ENCODE measurements around the gene AKR1C3.

GRCh38 chr10:5088703-5089261 is 5.4 kb upstream of the AKR1C3 start:
- TF ChIP-seq EZH2 (IDR thresholded peaks at IDR 0.05; ENCODE audit: low read depth, unreplicated experiment) = no peak
- TF ChIP-seq EZH2phosphoT487 (IDR thresholded peaks at IDR 0.05; ENCODE audit: unreplicated experiment) = no peak
- TF ChIP-seq CTCF (conservative IDR thresholded peaks at IDR 0.05; ENCODE audit: low read depth in 2 of 2) = no peak
- TF ChIP-seq POLR2AphosphoS5 (IDR thresholded peaks at IDR 0.05; ENCODE audit: low read depth) = no peak
- TF ChIP-seq ETS1 (IDR thresholded peaks at IDR 0.05) = no peak
- TF ChIP-seq REST (IDR thresholded peaks at IDR 0.05; ENCODE audit: unreplicated experiment) = no peak
- TF ChIP-seq JUNB (IDR thresholded peaks at IDR 0.05; ENCODE audit: unreplicated experiment) = no peak
- no peak for TF ChIP-seq ZNF114 (CRISPR knock-in tag; IDR thresholded peaks at IDR 0.05)
- no peak for TF ChIP-seq ZNF331 (CRISPR knock-in tag; IDR thresholded peaks at IDR 0.05; ENCODE audit: low read depth)
- TF ChIP-seq STAT1 (IDR thresholded peaks at IDR 0.05; ENCODE audit: unreplicated experiment) = no peak
- TF ChIP-seq CREB1 (CRISPR knock-in tag; IDR thresholded peaks at IDR 0.05; ENCODE audit: low read depth) = no peak
- TF ChIP-seq ZNF462 (CRISPR knock-in tag; IDR thresholded peaks at IDR 0.05) = no peak

All from GM23338 (cell line).